ENCODE data around the gene UCK1. TPM values are rescaled to one million over a fixed set of nuclear protein-coding genes. Genes with fewer than 3 reads are reported as not detected.

UCK1 gene
- total RNA-seq, 1 donor from 2014 or later = 22.4 TPM

GRCh38 chr9:131575946-131576853 lies 45.1 kb upstream of the UCK1 start:
- no peak for DNase-seq (ENCODE audit: low read depth)
- H3K4me3 ChIP-seq (ENCODE audit: low read depth, low read length) = no peak overlapping the region
- TF ChIP-seq CTCF (conservative IDR thresholded peaks at IDR 0.05; ENCODE audit: low read depth, low read length) = no peak

DNA sequence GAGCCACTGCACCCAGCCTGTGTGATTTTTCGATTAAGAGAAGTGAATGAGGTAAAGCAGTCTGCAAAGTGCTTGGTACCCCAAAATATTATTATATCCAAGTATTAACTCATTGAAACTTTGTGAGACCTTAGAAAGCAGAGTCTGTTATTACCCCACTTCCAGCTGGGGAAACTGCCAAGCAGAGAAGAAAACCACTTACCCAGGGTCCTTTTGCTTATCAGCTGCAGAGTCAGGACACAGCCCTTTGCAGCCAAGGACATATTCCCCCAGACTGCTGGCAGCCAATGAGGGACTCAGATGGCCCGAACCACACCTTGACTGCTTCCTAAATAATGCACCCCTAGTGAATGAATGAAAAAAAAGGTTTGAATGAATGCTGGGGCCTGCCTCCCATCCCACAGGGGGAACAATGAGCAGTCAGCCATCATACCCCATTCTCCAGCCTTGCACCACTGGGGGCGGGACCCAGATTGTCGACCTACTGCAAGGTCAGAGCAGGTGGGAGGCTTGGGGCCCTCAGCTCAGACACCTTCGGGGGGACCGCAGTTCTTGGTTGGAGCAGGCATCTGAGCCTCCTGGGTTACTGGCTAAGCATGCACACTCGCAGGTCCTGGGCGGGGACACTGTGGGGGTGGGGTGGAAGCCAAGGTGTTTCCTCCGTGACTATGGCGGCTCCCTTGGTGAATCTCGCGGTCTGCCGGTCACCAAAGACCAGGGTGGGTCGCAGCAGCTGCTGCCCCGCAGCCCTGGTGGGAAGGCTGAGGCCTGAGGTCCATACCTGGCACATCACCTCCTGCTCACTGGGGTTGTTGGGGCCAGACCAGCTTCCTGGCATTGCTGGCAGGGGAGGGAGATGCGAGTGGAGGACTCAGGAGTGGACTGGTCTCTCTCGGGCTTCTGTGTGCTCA lies 43.9 kb upstream of the UCK1 start:
- no peak for DNase-seq (ENCODE audit: low read depth)
- no peak overlapping the region for H3K4me3 ChIP-seq (ENCODE audit: low read depth, low read length)
- no peak for TF ChIP-seq CTCF (conservative IDR thresholded peaks at IDR 0.05; ENCODE audit: low read depth, low read length)

GRCh38 chr9:131567910-131568309 lies 36.8 kb upstream of the UCK1 start:
- TF ChIP-seq CTCF (conservative IDR thresholded peaks at IDR 0.05; ENCODE audit: low read depth, low read length) = no peak
- DNase-seq (ENCODE audit: low read depth) = no peak
- no peak overlapping the region for H3K4me3 ChIP-seq (ENCODE audit: low read depth, low read length)

DNA sequence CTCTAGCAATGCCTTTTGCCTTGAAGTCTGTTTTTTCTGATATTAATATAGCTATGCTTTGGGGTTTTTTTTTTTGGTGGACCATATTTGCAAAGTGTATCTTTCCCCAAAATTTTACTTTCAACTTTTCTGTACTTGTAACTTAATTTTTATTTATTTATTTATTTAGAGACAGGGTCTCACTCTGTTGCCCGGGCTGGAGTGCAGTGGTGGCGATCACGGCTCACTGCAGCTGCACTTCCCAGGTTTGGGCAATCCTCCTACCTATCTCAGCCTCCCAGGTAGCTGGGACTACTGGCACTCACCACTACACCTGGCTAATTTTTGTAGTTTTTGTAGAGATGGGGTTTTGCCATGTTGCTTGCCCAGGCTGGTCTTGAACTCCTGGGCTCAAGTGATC lies 35.1 kb upstream of the UCK1 start:
- no peak for TF ChIP-seq CTCF (conservative IDR thresholded peaks at IDR 0.05; ENCODE audit: low read depth, low read length)
- DNase-seq (ENCODE audit: low read depth) = no peak
- no peak overlapping the region for H3K4me3 ChIP-seq (ENCODE audit: low read depth, low read length)

DNA sequence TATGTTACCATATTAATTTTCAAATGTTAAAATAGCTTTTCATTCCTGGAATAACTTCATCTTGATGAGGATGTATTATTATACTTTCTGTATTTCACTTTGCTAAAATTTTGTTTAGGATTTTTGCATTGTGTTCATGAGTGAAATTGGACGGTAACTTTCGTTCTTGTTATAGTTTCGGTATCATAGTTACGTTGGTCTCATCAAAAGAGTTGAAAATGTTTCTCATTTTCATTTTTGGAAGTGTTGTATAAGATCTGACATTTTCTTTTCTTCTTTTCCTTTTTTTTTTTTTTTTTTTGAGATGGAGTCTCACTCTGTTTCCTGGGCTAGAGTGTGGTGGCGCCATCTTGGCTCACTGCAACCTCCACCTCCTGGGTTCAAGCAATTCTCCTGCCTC lies 34.3 kb upstream of the UCK1 start:
- no peak overlapping the region for H3K4me3 ChIP-seq (ENCODE audit: low read depth, low read length)
- DNase-seq (ENCODE audit: low read depth) = no peak
- TF ChIP-seq CTCF (conservative IDR thresholded peaks at IDR 0.05; ENCODE audit: low read depth, low read length) = no peak

DNA sequence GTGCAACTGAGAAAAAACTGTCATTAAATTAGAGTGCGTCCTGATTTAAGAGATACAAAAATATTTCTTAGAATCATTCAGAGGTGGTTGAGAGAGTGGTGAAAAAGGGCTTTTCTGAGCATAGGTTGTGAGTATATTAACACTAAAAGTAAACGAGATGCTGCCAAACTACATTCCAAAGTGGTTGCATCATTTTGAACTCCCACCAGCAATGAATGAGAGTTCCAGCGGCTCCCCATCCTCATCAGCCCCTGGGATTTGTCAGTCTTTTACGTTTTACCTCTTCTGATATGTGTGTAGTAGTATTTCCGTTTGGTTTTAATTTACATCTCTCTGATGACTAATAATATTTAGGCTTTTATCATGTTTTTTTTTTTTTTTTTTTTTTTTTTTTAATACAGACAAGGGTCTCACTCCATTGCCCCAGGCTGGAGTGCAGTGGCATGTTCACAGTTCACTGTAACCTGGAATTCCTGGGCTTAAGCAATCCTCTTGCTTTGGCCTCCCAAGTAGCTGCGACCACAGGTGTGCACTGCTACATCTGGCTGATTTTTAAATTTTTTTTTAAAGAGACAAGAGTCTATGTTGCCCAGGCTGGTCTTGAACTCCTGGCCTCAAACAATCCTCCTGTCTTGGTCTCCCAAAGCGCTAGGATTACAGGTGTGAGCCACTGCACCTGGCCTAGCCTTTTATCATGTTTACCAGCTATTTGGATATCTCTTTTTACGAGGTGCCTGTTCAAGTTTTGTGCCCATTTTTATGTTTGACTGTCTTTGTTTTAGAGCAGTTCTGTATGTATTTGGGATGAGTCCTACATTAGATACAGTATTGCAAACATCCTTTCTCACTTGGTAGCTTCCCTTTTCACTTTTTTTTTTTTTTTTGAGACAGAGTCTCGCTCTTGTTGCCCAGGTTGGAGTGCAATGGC lies 31.2 kb upstream of the UCK1 start:
- H3K4me3 ChIP-seq (ENCODE audit: low read depth, low read length) = no peak overlapping the region
- no peak for DNase-seq (ENCODE audit: low read depth)
- TF ChIP-seq CTCF (conservative IDR thresholded peaks at IDR 0.05; ENCODE audit: low read depth, low read length) = no peak
